HG03520 (cell line): ENCODE measurements around the gene TNIK.
A peak's percentile ranks its signal among the peaks of the same experiment; 100 is the strongest.

Experiments used
- ATAC-seq: cut with Tn5 transposase; IDR thresholded peaks from one replicate; pipeline ENCODE4 v1.9.1; 2021; ENCODE audit warnings: mild to moderate bottlenecking, moderate library complexity; ENCODE audit not compliant: unreplicated experiment

The TNIK gene

DNA sequence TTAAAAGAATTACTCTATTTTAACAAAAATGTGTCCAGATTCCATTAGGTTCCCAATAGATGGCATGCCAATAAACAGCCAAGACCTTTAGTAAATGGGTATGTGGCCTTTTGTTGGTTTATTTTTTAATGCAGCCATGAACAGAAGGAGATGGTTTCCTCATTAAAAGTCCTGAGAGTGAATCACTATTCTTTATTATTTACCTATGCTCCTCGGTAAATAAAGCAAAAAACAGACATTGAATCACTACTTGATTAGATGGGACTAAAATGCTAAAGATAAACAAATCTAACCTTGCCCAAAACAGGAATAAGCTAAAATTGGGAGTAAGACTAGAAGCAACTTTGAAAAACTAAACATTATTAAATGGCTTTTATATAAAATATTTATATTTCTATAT lies 94.2 kb downstream of the TNIK start:
- ATAC-seq, result no peak

DNA sequence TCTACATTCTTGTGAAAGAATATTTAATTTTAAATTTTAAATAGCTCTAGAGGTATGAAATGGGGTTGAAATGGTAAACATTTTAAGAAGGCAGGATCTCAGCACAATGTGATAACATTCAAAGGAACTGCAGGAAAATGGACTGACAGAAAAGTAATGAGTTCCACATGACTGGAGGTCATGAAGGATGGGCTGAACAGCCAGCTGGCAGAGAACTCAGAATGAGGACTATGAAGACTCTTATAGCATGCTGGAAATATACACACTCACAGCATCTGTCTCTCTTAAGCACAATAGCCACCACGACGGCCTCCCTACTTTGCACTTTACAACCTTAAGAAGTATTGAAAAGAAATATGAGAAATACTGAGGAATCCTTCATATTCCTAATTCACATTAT lies 94.7 kb downstream of the TNIK start:
- no peak for ATAC-seq

DNA sequence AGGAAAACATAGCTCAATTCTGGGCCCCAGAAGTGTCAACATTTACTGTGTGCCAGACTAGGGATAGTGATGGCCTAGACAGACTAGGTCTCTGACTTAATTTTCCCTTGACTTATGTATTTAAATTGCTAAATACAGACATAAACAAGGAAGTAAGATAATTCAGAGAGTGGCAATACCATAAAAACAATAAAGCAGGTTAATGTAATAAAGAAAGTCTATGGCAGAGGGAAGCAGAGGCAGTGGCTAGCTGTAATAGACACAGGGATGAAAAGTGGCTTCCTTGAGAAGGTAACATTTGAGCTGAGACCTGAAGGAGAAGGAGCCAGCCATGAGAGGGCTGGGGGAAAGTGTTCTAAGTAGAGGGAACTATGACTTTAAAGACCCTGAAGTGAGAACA lies 95.7 kb downstream of the TNIK start:
- ATAC-seq, result no peak

DNA sequence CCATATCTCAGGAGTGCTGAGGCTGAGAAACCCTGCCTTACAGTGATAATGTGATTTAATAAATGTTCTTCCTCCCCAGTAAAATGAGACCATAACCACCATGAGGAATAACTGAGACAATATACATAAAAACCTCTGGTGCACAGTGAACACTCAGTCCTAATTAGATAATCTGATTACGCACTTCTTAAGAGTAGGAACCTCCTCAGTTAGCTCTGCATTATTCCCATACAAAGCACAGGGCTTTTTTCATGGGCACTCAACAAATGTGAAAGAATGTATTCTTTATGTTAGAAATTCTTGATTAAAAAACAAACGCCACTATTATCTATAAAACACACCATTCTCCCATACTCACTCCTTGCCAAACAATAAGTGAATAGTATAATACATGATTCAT lies 97.0 kb downstream of the TNIK start:
- ATAC-seq, result no peak

DNA sequence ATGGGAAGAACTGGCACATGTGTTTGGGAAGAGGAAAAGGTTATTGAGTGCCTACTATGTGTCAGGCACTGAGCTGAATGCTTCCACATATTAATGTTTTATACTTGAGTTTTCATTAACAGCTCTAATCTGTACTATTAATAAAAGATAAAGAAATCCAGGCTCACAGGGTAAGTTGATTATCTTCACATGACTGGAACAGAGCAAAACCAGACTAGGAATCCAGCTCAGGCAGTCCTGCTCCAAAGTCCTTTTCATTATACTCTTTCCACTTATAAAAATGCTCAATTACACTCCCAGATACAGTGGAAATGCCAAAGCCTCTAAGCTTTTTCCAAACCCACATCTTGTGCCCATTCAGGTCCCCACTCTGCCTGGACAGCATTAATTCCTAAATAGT lies 97.6 kb downstream of the TNIK start:
- ATAC-seq, result no peak

DNA sequence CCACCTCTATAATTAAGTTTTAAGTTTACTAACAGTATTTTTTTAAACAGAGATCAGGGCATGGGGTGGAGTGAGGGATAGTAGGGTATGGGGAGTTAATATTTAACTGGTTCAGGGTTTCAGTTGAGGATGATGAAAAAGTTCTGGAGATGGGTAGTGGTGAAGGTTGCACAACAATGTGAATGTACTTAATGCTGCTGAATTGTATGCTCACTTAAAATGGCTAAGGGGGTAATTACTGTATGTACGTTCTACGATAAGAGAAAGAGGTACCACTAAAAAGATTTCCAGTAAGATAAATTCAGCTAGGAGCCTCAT lies 101.4 kb downstream of the TNIK start:
- no peak for ATAC-seq

DNA sequence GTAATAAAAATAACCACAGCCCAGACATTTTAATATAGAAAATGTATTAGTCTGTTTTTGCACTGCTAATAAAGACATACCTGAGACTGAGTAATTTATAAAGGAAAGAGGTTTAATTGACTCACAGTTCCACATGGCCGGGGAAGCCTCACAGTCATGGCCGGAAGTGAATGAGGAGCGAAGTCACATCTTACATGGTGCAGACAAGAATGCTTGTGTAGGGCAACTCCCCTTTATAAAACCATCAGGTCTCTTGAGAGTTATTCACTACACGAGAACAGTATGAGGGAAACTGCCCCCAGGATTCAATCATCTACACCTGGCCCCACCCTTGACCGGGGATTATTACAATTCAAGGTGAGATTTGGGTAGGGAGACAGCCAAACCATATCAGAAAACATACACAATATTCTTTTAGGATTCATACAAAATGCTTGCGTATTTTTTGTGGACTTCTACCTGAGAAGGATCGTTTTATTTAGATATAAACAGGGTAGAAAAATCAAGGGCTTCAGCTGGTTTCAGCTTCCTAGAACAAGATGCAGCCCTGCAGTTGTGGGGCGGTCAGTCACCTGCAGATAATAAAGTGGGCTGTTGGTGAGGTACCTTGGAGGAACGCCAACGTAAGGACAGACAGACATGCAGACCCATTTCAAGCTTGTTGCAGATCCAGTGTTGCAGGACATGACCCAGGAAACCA lies 101.9 kb downstream of the TNIK start:
- no peak for ATAC-seq

DNA sequence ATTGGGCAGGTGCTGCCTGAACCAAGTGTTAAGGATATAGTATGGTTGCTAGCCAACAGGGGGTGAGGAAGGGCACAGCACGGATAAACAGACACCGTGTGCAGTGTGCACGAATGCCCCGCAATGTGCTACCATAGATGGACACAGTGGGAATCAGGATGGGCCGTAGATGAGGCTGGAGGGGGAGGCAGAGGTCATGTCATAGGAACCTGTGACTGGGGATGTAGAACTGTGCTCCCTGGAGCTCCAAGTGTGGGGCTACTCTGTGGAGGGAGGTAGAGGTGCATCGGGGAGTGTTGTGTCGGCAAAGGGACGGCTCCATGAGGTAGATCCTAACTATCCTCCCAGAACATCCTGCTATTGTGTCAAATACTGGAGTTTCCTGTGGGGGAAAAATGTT lies 102.5 kb downstream of the TNIK start:
- no peak for ATAC-seq

DNA sequence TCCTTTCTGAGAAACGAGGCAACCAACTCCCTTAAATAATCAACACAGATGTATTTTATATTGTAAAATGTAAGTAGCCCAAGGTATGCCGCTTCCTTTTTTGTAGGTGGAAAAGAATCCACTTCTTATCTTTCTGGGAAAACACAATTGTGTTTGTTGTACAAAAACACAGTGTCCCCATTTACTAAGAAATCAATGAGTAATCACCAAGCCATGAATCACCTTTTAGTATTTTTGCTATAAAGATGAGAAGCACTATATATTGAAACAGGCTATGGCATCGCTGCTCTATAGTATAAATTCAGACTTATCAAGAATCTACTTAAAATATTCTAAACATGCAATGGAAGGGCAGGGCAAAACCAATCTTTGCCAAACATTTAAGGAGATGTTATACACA lies 104.0 kb downstream of the TNIK start:
- no peak for ATAC-seq

DNA sequence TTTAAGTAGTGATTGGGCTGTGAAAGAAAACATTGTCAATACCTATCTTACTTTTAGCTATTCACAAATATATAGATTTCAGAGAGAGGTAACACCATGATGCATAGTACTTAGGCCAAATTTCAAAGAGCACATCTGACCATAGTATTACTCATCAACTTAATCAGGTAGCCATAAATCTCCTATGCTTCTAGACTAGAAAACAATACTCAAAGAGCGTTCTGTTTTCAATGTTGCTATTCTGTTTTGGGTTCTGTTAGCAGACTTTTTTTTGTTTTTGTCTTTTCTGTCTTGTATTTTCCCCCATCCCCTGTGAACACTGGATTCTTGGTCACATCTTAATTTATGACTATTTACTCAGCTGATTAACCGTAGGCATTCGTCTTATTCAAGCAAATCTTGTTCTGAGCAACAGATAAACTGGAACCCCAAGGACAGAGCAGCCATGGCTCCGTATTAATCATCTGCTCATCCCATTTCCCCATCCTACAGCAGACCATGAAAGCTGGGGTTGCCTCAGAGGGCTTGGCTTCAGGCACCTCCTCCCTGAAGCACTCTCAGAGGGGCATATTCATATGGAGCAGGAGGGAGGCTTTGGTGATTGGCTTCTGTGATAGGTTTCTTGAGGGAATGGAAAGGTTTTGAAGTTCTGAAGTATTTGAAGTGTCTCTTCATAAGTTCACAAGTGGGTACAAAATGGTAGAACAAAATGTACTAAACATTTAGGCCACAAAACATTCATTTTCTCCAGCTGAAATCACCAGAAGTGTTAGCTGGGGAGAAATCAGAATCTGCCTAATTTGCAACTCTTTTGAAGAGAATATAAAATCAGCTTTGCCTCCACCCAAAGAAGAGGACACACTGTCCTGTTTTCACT lies 105.3 kb downstream of the TNIK start:
- ATAC-seq, result no peak

DNA sequence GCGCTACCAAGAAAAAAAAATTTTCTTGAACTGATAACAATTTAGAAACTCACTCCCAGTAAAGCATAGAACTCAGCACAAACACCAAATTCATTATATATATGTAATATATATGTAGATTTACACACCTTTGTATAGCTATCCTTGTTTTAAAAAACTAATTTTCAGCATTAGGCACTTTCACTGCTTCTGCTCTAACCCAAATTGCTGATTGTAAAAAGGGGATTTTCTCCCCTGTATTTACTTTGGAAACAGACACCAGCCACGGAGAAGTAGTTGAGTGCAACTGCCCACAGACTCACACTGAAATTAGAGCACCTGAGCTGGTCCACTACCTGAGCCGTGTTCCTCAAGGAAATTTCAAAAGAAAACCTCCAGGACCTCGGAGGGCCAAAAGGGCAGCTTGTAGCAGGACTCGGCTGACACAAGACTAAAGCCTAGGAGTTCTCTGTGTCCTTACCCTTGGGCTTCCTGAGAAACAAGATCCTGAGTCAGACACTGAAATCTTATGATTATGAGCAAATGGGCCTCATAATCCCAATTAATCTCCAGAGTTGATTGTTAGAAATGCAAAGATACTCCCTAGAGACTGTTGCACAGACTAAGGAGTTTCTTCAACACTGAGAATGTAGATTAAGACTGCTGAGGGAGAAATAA lies 106.0 kb downstream of the TNIK start:
- ATAC-seq, result no peak

DNA sequence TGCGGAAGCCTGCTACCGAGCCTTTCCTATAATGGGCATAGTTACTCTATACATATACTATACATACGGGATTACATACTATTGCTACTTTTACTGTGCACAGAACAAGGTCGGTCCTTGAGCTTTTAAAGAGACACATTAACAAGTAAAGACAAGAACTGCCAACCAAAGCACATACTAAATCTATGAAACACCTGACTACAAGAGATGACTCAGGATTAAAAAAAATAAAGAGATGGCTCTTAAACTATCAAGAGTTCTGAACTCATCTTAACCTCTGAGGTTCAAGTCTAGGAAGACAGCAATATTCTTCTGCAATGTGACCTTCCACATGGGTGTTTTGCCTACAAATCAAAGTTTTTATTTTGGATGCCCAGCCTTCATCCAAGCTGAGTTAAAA lies 106.8 kb downstream of the TNIK start:
- no peak for ATAC-seq

DNA sequence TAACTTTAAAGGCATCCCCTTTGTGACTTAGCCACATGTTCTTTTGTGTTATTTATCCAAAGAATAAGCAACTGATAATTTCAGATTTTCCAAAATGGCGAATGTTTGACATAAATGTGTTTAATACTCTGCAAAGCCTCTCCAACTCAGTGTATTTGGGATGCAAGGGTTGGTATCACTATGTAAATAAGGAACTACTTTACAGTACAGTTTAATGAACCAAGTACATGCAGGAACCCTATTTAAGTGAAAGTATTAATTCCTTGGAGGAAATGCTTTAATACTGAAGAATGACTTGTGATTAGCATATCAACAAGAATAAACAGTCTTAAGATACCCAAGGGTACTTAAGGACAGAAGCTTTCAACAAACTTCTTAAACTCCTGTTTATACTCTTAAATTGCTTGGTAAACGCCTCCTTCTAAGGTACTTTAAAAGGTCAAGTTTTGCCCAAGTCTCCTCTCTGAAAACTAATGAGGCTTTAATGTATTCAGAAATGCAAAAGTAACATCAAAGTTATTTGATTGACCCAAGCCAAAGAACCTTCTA lies 107.7 kb downstream of the TNIK start:
- ATAC-seq, result no peak

DNA sequence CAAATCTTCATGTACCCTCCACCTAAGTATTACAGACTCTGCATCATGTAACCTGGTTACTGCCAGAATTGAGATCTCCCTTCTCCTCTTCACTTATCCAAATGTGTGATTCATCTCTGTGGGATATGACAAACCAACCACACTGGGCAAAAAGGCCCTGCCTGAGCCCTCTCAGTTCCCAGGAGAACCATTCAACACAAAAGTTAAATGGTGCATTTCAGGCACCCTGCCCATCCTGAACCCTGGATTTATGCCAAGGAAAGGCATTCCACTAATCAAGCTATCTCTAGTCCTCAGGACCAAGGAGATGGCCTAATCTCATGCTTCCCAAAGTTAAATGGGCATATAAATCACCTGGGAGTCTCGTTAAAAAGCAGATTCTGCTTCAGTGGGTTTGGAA lies 108.5 kb downstream of the TNIK start:
- ATAC-seq, result no peak

DNA sequence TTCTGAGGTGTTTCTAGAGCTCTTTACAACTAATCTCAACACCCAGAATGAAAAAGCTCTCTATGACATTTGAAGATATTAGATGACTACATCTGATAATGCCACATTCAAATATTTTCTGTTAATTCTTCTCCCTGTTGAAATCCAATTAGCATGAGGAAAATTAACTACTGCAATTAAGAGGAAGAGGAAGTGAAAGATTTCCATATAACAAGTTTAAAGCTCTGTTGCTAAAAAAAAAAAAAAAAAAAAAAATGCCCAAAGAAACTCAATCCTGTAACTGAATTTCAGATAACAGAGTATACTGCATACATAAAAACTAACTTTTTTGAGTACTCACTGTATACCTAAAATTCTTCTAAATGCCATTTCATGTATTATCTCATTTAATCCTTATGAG lies 109.8 kb downstream of the TNIK start:
- ATAC-seq, result no peak

DNA sequence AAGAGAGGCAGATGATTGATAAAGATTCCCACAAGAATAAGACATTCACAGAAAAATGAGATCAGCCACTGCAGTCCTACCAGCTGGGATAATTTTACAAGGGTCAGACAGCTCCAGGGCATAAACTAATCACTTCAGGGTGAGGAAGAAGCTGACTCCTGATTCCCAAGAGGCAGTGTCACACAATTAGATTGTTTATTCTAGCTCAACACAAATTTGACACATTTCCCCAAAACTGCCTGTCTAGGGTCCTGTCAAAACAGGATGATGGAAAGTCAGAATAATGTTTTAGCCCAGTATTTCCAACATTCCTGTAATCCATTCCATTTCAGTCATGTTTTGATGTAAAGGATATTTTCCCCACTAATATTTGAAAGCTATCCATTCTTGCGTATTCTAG lies 110.8 kb downstream of the TNIK start:
- ATAC-seq, result no peak

DNA sequence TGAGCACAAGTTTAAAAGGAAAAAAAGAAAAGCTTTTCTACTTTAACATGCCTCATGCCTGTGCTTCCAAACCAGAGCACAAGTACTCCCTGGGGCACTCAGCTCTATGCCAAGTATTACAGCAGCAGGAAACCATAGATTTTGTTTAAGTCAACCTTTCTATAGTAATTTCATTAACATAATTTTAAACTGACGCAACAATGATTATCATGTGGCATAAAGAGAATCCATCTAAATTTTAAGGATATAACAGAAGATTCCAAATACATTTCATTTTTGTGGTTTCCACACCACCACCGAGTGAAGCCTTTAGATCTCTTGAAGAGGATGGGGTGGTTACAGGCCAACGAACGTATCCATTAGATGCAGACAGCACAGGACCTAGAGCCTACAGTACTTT lies 112.1 kb downstream of the TNIK start:
- peak; percentile 10 for ATAC-seq

DNA sequence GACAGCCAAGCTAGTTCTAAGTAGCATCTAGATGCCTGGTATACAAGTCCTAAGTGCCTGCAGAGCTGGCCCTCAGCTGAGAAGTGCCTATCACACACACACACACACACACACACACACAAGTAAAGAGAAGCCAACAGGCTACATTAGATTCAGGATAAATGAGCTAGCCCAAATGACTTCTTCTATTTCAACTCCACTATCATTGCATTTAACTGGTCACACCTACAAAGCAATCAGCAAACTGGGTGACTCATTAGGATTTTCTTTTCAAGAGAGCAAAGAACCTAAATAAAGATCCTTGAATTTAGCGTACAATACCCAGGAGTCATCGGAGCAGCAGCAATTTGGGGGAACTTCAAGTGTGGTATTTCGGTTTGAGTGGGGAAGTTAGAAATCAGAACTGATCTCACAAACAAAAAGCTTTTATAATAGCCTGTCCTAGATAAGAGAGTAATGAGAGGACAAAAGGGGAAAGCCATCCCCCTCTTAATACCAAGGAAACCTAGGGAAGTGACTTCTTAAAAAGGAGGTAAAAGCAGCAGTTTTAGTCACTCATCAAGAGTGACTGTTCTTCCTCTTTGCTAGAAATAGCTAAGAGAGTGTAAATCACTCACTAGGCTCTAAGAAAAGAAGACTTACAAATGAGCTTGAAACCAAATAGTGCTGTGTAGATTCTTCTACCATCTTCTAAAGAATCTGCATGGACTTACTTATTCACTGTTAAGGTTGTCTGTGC lies 112.7 kb downstream of the TNIK start:
- ATAC-seq, result peak; percentile 53

DNA sequence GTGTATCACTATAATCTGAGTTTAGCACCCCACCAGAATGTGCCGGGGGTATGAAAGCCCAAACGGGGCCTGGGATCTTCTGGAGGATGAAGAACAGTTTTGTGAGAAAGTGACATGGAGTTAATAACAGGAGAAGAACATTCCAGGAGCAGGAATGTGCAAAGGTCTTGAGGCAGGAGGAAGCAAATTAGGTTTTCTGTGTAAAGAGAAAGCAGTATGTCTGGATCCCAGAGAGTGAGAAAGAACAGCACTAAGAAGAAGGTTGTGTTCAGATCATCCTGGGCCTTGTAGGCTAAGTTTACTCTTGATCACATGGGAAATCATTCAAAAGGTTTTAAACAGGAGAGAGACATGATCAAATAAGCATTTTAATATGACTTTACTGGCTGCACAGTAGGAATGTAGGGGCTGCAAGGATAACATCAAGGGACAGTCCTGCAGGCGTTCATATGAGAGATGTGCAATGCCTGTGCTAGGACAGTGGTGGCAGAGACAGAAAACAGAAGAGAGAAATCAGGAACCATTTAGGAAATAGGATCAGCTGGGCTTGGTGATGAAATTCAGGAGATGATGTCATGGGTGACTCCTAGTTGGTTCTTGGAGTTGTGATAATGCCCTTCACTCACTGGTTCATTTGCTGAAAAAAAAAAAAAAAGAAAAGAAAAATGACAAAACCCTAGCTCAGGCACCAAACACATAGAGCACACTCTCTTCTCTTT lies 113.5 kb downstream of the TNIK start:
- no peak for ATAC-seq

DNA sequence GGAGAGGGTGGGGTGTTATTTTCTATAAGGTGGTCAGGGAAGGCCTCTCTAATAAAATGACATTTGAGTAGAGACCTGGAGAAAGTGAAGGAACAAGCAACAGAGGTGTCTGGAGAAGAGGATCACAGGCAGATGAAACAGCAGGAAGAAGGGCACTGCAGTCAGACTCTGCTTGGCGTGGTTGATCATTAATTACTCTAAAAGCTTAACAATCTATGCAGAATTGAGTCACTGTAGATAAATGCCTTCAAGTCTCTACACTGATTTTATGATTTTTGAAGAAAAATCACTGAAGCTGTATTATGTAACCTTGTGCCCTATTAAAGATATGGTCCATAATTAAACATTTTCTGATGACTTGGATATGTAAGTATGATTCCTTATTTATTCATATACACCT lies 114.2 kb downstream of the TNIK start:
- no peak for ATAC-seq
